IPS DF 6.9 (cell line): ENCODE results near the gene SHISAL1.

ENCODE experiments used
- DNase-seq: peaks from one replicate; pipeline ENCODE4 v3.0.0-alpha.2; 2013; ENCODE audit warnings: low read depth, low spot score
- H3K27ac ChIP-seq: one replicate; pipeline ENCODE4 v1.5.1; 2013; ENCODE audit warnings: low read length, control low read depth
- H3K27me3 ChIP-seq: 2 replicates; pipeline ENCODE4 v1.6.1; 2013; ENCODE audit warnings: mild to moderate bottlenecking, low read length; ENCODE audit not compliant: control insufficient read depth, insufficient read depth
- H3K36me3 ChIP-seq: 2 replicates; pipeline ENCODE4 v1.6.1; 2013; ENCODE audit warnings: low read length; ENCODE audit not compliant: control insufficient read depth, insufficient read depth
- H3K4me1 ChIP-seq: 2 replicates; pipeline ENCODE4 v1.6.1; 2013; ENCODE audit warnings: low read length; ENCODE audit not compliant: control insufficient read depth, insufficient read depth
- H3K4me3 ChIP-seq: 2 replicates; pipeline ENCODE4 v1.5.1; 2013; ENCODE audit warnings: mild to moderate bottlenecking, low read length
- H3K9me3 ChIP-seq: 2 replicates; pipeline ENCODE4 v1.6.1; 2013; ENCODE audit warnings: low read length, inconsistent platforms; ENCODE audit not compliant: control insufficient read depth, insufficient read depth
- WGBS: extraction: QIAGEN DNeasy Blood & Tissue Kit; methylation state at CpG from one replicate; pipeline ENCODE4 v1.1.7; 2013; ENCODE audit warnings: mixed read lengths, missing lambda C conversion rate; ENCODE audit not compliant: insufficient read length, insufficient coverage; 5-methylcytosine and 5-hydroxymethylcytosine counted together

SHISAL1 gene

GRCh38 chr22:44354288-44354687 lies 41.5 kb upstream of the SHISAL1 start:
- H3K27ac ChIP-seq = no peak overlapping the region
- H3K36me3 ChIP-seq = no peaks in the 10 kb centered on the region
- no peak for DNase-seq
- no peaks in the 10 kb centered on the region for H3K27me3 ChIP-seq
- no peaks in the 10 kb centered on the region for H3K9me3 ChIP-seq
- H3K4me3 ChIP-seq = no peak overlapping the region
- H3K4me1 ChIP-seq = peaks cover 1% of the 10 kb centered on the region
- no CpG with 5 or more reads among the region's 7 CpGs for WGBS

GRCh38 chr22:44353041-44353440 lies 40.3 kb upstream of the SHISAL1 start:
- Histone ChIP-seq H3K9me3 (no peaks in the 10 kb centered on the region), H3K4me3 (no peak overlapping the region), H3K27me3 (no peaks in the 10 kb centered on the region), H3K36me3 (no peaks in the 10 kb centered on the region), H3K27ac (no peak overlapping the region), H3K4me1 (peaks cover 3% of the 10 kb centered on the region)
- no peak for DNase-seq
- no CpG with 5 or more reads among the region's 13 CpGs for WGBS

- H3K4me3 ChIP-seq = no peak overlapping the region
- no peak overlapping the region for H3K27ac ChIP-seq
- H3K4me1 ChIP-seq = peaks cover 3% of the 10 kb centered on the region
- WGBS = no CpG with 5 or more reads among the region's 10 CpGs
- no peak for DNase-seq
- no peaks in the 10 kb centered on the region for H3K27me3 ChIP-seq
- no peaks in the 10 kb centered on the region for H3K36me3 ChIP-seq
- no peaks in the 10 kb centered on the region for H3K9me3 ChIP-seq
Measured at GRCh38 chr22:44352378-44353035, 39.8 kb upstream of the SHISAL1 start.

GRCh38 chr22:44351685-44352377 lies 39.1 kb upstream of the SHISAL1 start:
- Histone ChIP-seq H3K36me3 (no peaks in the 10 kb centered on the region), H3K27ac (no peak overlapping the region), H3K27me3 (no peaks in the 10 kb centered on the region), H3K4me3 (no peak overlapping the region), H3K9me3 (no peaks in the 10 kb centered on the region), H3K4me1 (peaks cover 3% of the 10 kb centered on the region)
- DNase-seq = no peak
- WGBS = no CpG with 5 or more reads among the region's 11 CpGs

GRCh38 chr22:44351037-44351436 lies 38.3 kb upstream of the SHISAL1 start:
- H3K27me3 ChIP-seq = no peaks in the 10 kb centered on the region
- peaks cover 3% of the 10 kb centered on the region for H3K4me1 ChIP-seq
- no peak for DNase-seq
- WGBS = no CpG with 5 or more reads among the region's 6 CpGs
- H3K9me3 ChIP-seq = no peaks in the 10 kb centered on the region
- H3K27ac ChIP-seq = no peak overlapping the region
- no peaks in the 10 kb centered on the region for H3K36me3 ChIP-seq
- no peak overlapping the region for H3K4me3 ChIP-seq

GRCh38 chr22:44349594-44349993 lies 36.8 kb upstream of the SHISAL1 start:
- Histone ChIP-seq H3K4me3 (no peak overlapping the region), H3K36me3 (no peaks in the 10 kb centered on the region), H3K9me3 (no peaks in the 10 kb centered on the region), H3K4me1 (peaks cover 3% of the 10 kb centered on the region), H3K27me3 (no peaks in the 10 kb centered on the region), H3K27ac (no peak overlapping the region)
- DNase-seq = no peak
- WGBS = no CpG with 5 or more reads among the region's 5 CpGs

- DNase-seq = no peak
- Histone ChIP-seq H3K4me3 (no peak overlapping the region), H3K27ac (no peak overlapping the region), H3K36me3 (no peaks in the 10 kb centered on the region), H3K27me3 (no peaks in the 10 kb centered on the region), H3K4me1 (peaks cover 3% of the 10 kb centered on the region), H3K9me3 (no peaks in the 10 kb centered on the region)
- no CpG with 5 or more reads among the region's 19 CpGs for WGBS
Measured at GRCh38 chr22:44348971-44349560, 36.3 kb upstream of the SHISAL1 start.

- no CpG with 5 or more reads among the region's 6 CpGs for WGBS
- Histone ChIP-seq H3K36me3 (no peaks in the 10 kb centered on the region), H3K9me3 (no peaks in the 10 kb centered on the region), H3K27ac (no peak overlapping the region), H3K4me1 (peaks cover 3% of the 10 kb centered on the region; the same call in 1 of the 2 replicates), H3K27me3 (no peaks in the 10 kb centered on the region), H3K4me3 (no peak overlapping the region)
- no peak for DNase-seq
Measured at GRCh38 chr22:44347549-44347948, 34.8 kb upstream of the SHISAL1 start.

- DNase-seq = no peak
- WGBS = no CpG with 5 or more reads among the region's 10 CpGs
- Histone ChIP-seq H3K9me3 (no peaks in the 10 kb centered on the region), H3K27ac (no peak overlapping the region), H3K4me3 (no peak overlapping the region), H3K36me3 (no peaks in the 10 kb centered on the region), H3K27me3 (no peaks in the 10 kb centered on the region), H3K4me1 (peaks cover 3% of the 10 kb centered on the region; the same call in 1 of the 2 replicates)
Measured at GRCh38 chr22:44347080-44347479, 34.3 kb upstream of the SHISAL1 start.

GRCh38 chr22:44345872-44346271 lies 33.1 kb upstream of the SHISAL1 start:
- Histone ChIP-seq H3K4me1 (0 out of 2 replicates have a peak, but pooled peaks cover 3% of the 10 kb centered on the region), H3K27me3 (no peaks in the 10 kb centered on the region), H3K9me3 (no peaks in the 10 kb centered on the region), H3K36me3 (no peaks in the 10 kb centered on the region), H3K27ac (no peak overlapping the region), H3K4me3 (no peak overlapping the region)
- no peak for DNase-seq
- no CpG with 5 or more reads among the region's 3 CpGs for WGBS
